ENCODE measurements around the gene BSND.

Gene BSND

GRCh38 chr1:55059302-55060132 is 60.8 kb downstream of the BSND start:
- in situ Hi-C loops (cut with MboI; ENCODE audit: low sequenced_read_pairs) = no loop called here

- in situ Hi-C loops (cut with MboI; ENCODE audit: low sequenced_read_pairs) = no loop called here
These were observed 61.6 kb downstream of the BSND start for GRCh38 chr1:55060133-55060999.

GRCh38 chr1:55061000-55061705 is 62.4 kb downstream of the BSND start:
- in situ Hi-C loops (cut with MboI; ENCODE audit: low sequenced_read_pairs) = no loop called here

Measured in HL-60/S4 (cell line).